Activated effector memory CD4-positive, alpha-beta T cell treated with anti-CD3 and anti-CD28 coated beads, Interleukin-2, amount 50 U/mL, for 16 hours (primary cell): ENCODE data around the gene ATR.
"Not testable (repeated sequence)": the region's sequence is repeated elsewhere in the genome, so short reads cannot be mapped to it uniquely, and the experiment has no call there.

Experiments used
- DNase-seq: peaks from one replicate; pipeline ENCODE4 v3.0.0-alpha.2; 2020

Gene ATR

GRCh38 chr3:142578329-142579223 is at the start of gene ATR:
ATR (minus strand) TSS chr3:142578733; CDS start chr3:142578704, 29 bp downstream.
- DNase-seq: peak; percentile 98

GRCh38 chr3:142626971-142627370 is 48.4 kb upstream of the ATR start:
- no peak for DNase-seq

- DNase-seq: no peak
Measured at GRCh38 chr3:142625153-142625440, 46.6 kb upstream of the ATR start.

GRCh38 chr3:142624341-142625152 is 46.0 kb upstream of the ATR start:
- no peak for DNase-seq

GRCh38 chr3:142623194-142623593 is 44.7 kb upstream of the ATR start:
- no peak for DNase-seq

GRCh38 chr3:142622405-142622804 is 43.9 kb upstream of the ATR start:
- DNase-seq: no peak

DNA sequence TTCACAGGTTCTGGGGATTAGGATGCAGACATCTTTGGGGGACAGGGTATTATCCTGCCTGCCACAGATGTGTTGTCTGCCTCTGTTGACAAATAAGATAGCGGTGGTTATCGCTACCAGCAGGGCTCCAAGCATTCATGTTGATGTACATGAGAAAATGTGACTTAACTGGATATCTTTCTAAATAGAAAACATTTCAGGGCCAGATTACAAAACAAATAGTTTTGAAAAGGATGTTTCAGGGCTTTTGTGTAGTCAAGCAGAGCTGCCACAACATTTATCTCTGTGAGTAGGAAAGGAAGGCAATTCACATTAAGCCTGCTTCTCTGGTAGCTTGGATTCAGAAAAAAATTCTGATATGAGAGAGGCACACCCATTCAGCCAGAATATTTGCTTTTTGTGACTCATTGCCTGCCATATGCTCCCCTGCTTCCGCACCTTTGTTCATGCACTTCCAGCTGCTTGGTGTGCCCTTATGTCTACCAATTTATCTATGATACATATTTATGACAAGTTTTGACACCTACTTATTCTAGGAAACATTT is 40.5 kb upstream of the ATR start:
- no peak for DNase-seq

DNA sequence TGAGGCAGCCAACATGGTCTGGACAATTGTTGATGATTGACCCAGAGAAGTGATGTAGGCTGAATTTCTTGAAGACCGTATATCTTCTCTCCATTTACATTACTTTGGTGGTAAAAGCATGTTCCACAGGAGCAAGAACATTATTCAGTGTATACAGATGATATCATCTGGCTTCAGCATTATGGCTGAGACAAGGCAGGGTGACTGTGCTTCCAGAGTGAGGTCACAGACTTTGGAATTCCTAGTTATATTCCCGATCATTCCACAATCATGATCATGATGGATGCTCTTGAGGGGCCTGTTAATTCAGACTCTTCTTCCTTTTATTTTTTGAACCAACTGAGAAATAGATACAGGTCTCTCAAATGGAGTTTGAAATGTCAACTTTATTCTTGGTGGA is 36.6 kb upstream of the ATR start:
- no peak for DNase-seq

- DNase-seq: no peak
Measured at GRCh38 chr3:142614059-142614626, 35.6 kb upstream of the ATR start.

DNA sequence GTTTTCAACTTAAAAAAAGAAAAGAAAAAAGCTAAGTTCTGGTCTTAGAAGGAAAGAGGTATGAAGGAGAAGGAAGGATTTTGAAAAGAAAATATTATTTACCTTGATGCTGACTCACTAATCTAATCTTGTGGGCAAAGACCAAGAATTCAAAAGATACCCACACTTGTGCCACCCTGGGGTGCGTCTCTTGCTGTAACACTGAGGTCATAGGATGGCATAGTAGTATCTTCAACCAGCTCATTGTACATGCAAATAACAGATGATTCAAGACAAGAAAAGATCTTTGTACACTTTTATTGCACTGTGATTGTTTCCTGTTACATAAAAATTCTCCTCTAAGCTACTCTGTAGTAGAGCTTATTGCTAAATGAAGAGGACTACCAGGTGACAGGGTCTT is 35.0 kb upstream of the ATR start:
- DNase-seq: no peak

GRCh38 chr3:142611206-142611605 is 32.7 kb upstream of the ATR start:
- DNase-seq: no peak

DNA sequence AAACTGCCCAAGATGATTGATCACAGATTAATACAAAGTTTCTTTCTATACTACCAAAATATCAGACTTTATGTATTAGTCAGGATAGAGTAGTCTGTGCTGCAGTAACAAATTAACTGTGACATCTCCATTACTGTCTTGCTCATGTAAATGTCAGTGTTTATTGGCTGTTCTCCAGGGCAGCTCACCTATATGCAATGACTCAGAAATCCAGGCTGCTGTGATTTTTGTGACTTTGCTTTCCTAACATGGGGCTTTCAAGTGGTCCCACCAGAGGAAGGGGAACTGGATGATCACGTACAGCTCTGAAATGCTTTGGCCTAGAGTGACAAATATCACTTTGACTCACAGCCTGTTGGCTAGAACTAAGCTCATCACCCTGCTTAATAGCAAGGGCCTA is 30.6 kb upstream of the ATR start:
- DNase-seq: no peak

GRCh38 chr3:142608631-142609030 is 30.1 kb upstream of the ATR start:
- DNase-seq: no peak

- no peak for DNase-seq
Measured at GRCh38 chr3:142604940-142605339, 26.4 kb upstream of the ATR start.

- DNase-seq: not testable (repeated sequence)
Measured at GRCh38 chr3:142603386-142603705, 24.8 kb upstream of the ATR start.

DNA sequence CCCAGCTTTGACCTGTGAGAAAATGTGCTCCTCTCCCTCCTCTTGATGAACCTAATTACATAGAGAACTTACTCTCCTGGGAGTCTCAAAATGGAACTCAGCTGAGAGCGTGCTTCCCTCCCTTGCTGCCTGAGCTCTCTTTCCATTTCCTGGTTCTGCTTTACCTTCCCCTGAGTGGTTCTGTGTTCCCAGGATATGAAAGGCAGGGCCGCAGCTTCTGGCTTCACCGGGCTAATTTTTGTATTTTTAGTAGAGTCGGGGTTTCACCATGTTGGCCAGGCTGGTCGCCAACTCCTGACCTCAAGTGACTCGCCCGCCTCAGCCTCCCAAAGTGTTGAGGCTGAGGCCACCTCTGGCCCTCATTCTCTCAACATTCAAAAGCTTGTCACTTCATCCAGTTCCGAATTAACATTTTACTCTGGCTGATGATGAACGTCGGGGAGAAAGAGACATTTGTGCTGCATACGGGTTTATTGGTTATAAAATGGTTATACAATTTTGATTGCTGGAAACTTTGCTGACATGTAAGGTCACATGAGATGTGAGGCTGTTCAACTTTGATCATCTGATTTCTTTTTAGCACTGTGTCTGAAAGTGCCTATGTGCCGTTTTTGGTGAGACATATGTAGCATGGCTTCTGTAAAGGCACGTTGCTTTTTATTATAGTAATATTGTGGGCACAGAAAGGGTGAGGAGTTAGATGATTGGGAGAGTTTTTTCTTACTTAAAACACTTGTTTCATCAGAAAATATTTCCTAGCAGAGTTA is 24.3 kb upstream of the ATR start:
- no peak for DNase-seq

DNA sequence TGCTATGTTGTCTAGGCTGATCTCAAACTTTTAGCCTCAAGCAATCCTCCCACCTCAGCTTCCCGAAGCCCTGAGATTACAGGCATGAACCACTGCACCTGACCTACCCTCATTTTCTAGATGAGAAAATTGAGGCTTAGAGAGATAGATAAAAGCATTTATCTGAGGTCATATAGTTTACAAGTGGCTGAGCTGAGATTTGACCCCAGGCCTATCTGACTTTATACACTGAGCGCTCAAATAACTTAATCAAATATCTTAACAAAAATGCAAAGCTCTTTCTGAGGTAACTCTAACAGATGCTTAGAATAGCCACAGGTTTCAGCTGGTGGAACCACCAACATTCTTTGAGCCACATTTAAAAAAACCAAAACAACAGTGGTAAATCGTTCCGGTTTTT is 23.2 kb upstream of the ATR start:
- DNase-seq: no peak

DNA sequence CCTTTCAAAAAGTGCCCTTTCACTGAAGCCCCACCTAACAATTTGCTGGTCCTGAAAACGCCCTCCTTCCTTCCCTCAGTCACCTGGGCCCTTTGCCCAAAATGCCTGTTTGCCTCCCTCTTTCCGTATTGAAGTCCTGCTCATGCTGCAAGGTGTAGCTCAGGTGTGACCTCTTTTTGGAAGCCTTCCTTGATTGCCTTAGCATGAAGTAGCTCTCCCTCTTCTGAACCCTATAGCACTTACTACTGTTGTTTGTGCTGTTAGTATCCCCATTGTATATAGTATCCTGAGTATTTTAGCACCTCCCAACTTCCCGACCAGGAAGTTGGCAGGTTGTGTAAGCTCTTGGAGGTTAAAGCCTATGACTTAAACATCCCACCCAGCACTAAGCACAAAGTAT is 19.4 kb upstream of the ATR start:
- no peak for DNase-seq

- DNase-seq: no peak
Measured at GRCh38 chr3:142596726-142597088, 18.2 kb upstream of the ATR start.

GRCh38 chr3:142595951-142596725 is 17.6 kb upstream of the ATR start, which contains the start of gene PLS1:
PLS1 (plus strand) TSS chr3:142596393; CDS start chr3:142664238, 67,845 bp downstream.
- DNase-seq: peak; percentile 96

- no peak for DNase-seq
Measured at GRCh38 chr3:142595581-142595950, 17.0 kb upstream of the ATR start.

GRCh38 chr3:142595141-142595540 is 16.6 kb upstream of the ATR start:
- DNase-seq: no peak
